HEK293 (cell line): ENCODE data around the gene PSPC1.

ENCODE experiments used
- GFI1B ChIP-seq: fragments of 450-650 bp; formaldehyde crosslinking; IDR thresholded peaks from 2 replicates; pipeline ENCODE4 v1.5.1; 2016; ENCODE audit warnings: missing biosample characterization, missing genetic modification characterization
- PATZ1 ChIP-seq: fragments of 450-650 bp; formaldehyde crosslinking; IDR thresholded peaks from 2 replicates; pipeline ENCODE4 v1.5.1; 2016; ENCODE audit warnings: missing biosample characterization, missing genetic modification characterization
- SP7 ChIP-seq: fragments of 450-650 bp; formaldehyde crosslinking; IDR thresholded peaks from 2 replicates; pipeline ENCODE4 v1.5.1; 2016; ENCODE audit warnings: missing biosample characterization, missing genetic modification characterization
- TSHZ1 ChIP-seq: fragments of 450-650 bp; formaldehyde crosslinking; IDR thresholded peaks from 2 replicates; pipeline ENCODE4 v1.5.1; 2016; ENCODE audit warnings: missing biosample characterization, missing genetic modification characterization, borderline replicate concordance
- ZBTB1 ChIP-seq: fragments of 450-650 bp; formaldehyde crosslinking; IDR thresholded peaks from 2 replicates; pipeline ENCODE4 v1.5.1; 2016; ENCODE audit warnings: missing biosample characterization, missing genetic modification characterization
- ZNF133 ChIP-seq: fragments of 450-650 bp; formaldehyde crosslinking; IDR thresholded peaks from 2 replicates; pipeline ENCODE4 v1.5.1; 2016; ENCODE audit warnings: missing biosample characterization, missing genetic modification characterization
- ZNF138 ChIP-seq: fragments of 450-650 bp; formaldehyde crosslinking; IDR thresholded peaks from 2 replicates; pipeline ENCODE4 v1.5.1; 2016; ENCODE audit warnings: missing biosample characterization, missing genetic modification characterization, borderline replicate concordance
- ZNF24 ChIP-seq: fragments of 450-650 bp; formaldehyde crosslinking; IDR thresholded peaks from 2 replicates; pipeline ENCODE4 v1.5.1; 2016; ENCODE audit warnings: missing biosample characterization, missing genetic modification characterization
- ZNF274 ChIP-seq, 2 experiments: fragments of 200-500 bp in 1 of 2; fragments of 450-650 bp in 1 of 2; sonication (Bioruptor generic) in 1 of 2; formaldehyde crosslinking in 1 of 2; IDR thresholded peaks; 2 replicates each; pipeline versions ENCODE4 v1.5.1 to v1.6.1; 2014 to 2016; ENCODE audit warnings: borderline replicate concordance in 1 of 2, inconsistent platforms in 1 of 2, low read length in 1 of 2, missing biosample characterization in 1 of 2, missing genetic modification characterization in 1 of 2
- ZNF473 ChIP-seq: fragments of 450-650 bp; formaldehyde crosslinking; IDR thresholded peaks from 2 replicates; pipeline ENCODE4 v1.5.1; 2017; ENCODE audit warnings: missing biosample characterization, missing genetic modification characterization
- ZNF837 ChIP-seq: fragments of 450-650 bp; formaldehyde crosslinking; IDR thresholded peaks from 2 replicates; pipeline ENCODE4 v1.5.1; 2016; ENCODE audit warnings: missing biosample characterization, missing genetic modification characterization
- TF ChIP-seq, protein P1 (sequence below): fragments of 450-650 bp; formaldehyde crosslinking; IDR thresholded peaks from 2 replicates; pipeline ENCODE4 v1.5.1; 2016; ENCODE audit warnings: missing biosample characterization, missing genetic modification characterization
- TF ChIP-seq, protein P2 (sequence below): fragments of 450-650 bp; formaldehyde crosslinking; IDR thresholded peaks from 2 replicates; pipeline ENCODE4 v1.5.1; 2016; ENCODE audit warnings: missing biosample characterization, missing genetic modification characterization

GRCh38 chr13:19661561-19661960 lies 121.2 kb downstream of the PSPC1 start:
- TF ChIP-seq ZNF24 (tag by site-specific recombination), result no peak
- no peak for TF ChIP-seq GFI1B (tag by site-specific recombination)
- TF ChIP-seq ZNF138, result no peak
- TF ChIP-seq, protein P1, sequence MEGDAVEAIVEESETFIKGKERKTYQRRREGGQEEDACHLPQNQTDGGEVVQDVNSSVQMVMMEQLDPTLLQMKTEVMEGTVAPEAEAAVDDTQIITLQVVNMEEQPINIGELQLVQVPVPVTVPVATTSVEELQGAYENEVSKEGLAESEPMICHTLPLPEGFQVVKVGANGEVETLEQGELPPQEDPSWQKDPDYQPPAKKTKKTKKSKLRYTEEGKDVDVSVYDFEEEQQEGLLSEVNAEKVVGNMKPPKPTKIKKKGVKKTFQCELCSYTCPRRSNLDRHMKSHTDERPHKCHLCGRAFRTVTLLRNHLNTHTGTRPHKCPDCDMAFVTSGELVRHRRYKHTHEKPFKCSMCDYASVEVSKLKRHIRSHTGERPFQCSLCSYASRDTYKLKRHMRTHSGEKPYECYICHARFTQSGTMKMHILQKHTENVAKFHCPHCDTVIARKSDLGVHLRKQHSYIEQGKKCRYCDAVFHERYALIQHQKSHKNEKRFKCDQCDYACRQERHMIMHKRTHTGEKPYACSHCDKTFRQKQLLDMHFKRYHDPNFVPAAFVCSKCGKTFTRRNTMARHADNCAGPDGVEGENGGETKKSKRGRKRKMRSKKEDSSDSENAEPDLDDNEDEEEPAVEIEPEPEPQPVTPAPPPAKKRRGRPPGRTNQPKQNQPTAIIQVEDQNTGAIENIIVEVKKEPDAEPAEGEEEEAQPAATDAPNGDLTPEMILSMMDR (tag by site-specific recombination), result no peak
- no peak for TF ChIP-seq ZNF837 (tag by site-specific recombination)
- TF ChIP-seq ZNF133 (tag by site-specific recombination), result no peak
- TF ChIP-seq PATZ1 (tag by site-specific recombination), result no peak
- TF ChIP-seq ZBTB1, result no peak
- TF ChIP-seq, protein P2, sequence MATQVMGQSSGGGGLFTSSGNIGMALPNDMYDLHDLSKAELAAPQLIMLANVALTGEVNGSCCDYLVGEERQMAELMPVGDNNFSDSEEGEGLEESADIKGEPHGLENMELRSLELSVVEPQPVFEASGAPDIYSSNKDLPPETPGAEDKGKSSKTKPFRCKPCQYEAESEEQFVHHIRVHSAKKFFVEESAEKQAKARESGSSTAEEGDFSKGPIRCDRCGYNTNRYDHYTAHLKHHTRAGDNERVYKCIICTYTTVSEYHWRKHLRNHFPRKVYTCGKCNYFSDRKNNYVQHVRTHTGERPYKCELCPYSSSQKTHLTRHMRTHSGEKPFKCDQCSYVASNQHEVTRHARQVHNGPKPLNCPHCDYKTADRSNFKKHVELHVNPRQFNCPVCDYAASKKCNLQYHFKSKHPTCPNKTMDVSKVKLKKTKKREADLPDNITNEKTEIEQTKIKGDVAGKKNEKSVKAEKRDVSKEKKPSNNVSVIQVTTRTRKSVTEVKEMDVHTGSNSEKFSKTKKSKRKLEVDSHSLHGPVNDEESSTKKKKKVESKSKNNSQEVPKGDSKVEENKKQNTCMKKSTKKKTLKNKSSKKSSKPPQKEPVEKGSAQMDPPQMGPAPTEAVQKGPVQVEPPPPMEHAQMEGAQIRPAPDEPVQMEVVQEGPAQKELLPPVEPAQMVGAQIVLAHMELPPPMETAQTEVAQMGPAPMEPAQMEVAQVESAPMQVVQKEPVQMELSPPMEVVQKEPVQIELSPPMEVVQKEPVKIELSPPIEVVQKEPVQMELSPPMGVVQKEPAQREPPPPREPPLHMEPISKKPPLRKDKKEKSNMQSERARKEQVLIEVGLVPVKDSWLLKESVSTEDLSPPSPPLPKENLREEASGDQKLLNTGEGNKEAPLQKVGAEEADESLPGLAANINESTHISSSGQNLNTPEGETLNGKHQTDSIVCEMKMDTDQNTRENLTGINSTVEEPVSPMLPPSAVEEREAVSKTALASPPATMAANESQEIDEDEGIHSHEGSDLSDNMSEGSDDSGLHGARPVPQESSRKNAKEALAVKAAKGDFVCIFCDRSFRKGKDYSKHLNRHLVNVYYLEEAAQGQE (tag by site-specific recombination), result no peak
- no peak for TF ChIP-seq ZNF274 (IDR thresholded peaks at IDR 0.05; ENCODE audit: low read length)
- TF ChIP-seq ZNF274 (tag by site-specific recombination; IDR thresholded peaks at IDR 0.05; ENCODE audit: borderline replicate concordance), result no peak
- TF ChIP-seq SP7, result no peak
- TF ChIP-seq TSHZ1, result no peak
- TF ChIP-seq ZNF473, result no peak
